GM12873 (cell line): ENCODE measurements around the gene CTBP2.

ENCODE experiments used
- TF ChIP-seq, protein P1 (sequence below): IDR thresholded peaks from 2 replicates; pipeline ENCODE4 v1.5.1; 2012; ENCODE audit warnings: low read depth, mild to moderate bottlenecking, moderate library complexity, low read length, control low read depth; ENCODE audit not compliant: insufficient read depth; ENCODE audit errors: missing control alignments

The CTBP2 gene

DNA sequence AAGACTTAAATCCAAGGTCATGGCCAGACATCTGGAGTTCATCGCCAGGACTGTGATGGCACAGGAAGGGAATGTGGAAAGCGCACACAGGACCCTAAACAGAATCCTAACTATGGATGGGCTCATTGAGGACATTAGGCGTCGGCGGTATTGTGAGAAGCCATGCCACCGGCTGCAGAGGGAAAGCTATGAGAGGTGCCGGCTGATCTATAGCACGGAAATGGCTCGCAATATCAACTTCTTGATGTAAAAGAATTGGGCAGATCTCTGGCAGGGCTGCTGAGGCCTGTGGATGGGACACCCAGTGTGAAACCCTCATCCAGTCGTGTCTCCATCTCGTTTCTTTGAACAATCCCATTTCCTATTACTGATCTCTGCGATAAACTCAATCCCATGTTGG lies 6.3 kb upstream of the CTBP2 start:
- TF ChIP-seq, protein P1, sequence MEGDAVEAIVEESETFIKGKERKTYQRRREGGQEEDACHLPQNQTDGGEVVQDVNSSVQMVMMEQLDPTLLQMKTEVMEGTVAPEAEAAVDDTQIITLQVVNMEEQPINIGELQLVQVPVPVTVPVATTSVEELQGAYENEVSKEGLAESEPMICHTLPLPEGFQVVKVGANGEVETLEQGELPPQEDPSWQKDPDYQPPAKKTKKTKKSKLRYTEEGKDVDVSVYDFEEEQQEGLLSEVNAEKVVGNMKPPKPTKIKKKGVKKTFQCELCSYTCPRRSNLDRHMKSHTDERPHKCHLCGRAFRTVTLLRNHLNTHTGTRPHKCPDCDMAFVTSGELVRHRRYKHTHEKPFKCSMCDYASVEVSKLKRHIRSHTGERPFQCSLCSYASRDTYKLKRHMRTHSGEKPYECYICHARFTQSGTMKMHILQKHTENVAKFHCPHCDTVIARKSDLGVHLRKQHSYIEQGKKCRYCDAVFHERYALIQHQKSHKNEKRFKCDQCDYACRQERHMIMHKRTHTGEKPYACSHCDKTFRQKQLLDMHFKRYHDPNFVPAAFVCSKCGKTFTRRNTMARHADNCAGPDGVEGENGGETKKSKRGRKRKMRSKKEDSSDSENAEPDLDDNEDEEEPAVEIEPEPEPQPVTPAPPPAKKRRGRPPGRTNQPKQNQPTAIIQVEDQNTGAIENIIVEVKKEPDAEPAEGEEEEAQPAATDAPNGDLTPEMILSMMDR, result no peak

DNA sequence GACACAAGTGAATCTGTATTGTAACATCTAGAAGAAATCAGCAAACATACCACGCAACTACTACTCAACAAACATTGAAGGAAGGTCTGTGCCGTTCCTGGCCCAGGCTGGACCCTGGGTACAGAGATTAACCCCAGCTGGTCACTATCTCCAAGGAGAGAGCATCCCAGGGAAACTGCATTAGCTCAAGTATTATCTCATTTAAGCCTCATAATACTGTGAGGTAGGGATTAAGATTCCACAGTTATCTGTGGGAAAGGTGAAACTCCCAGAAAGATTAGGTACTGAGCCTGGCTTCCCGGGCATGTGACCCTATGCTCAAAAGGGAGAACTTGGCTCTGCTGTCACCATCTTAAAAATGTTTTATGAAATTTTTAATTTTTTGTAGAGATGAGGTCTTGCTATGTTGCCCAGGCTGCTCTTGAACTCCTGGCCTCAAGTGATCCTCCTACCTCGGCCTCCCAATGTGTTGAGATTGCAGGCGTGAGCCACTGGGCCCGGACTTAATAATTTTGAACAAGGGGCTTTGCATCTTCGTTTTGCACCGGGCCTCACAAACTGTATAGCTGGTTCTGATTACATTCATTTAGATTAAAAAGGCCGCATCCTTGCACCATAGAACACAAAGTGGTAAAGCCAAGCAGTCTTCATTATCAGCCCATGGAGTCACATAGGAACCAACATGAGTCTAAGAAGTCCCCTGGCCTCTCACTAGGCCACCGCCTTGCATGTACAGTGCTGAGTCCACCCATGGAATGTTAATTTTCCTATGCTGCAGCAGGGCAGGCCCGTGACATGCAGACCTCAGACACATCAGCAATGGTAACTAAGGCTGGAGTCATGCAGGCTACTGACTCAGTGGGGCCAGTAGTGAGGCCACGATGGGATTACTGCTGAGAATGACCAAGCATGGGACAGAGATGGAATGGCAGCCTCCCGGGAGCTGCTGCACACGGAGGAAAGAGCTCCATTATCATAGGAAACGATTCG lies 5.5 kb upstream of the CTBP2 start:
- TF ChIP-seq, protein P1, result no peak

- TF ChIP-seq, protein P1, result no peak
These were observed 4.1 kb upstream of the CTBP2 start for GRCh38 chr10:125164421-125164820.

- TF ChIP-seq, protein P1, result no peak
These were observed 3.4 kb upstream of the CTBP2 start for GRCh38 chr10:125163803-125164202.

- TF ChIP-seq, protein P1, result no peak
These were observed 2.0 kb upstream of the CTBP2 start for GRCh38 chr10:125162120-125162931.

GRCh38 chr10:125161707-125162119 lies 1.4 kb upstream of the CTBP2 start:
- TF ChIP-seq, protein P1, result no peak
